DOHH2 (cell line): ENCODE data around the gene HEPACAM2.

Source experiments
- H3F3A ChIP-seq: fragments of 200-600 bp; sonication (generic), shearing (Covaris generic); 2 replicates; pipeline ENCODE4 v1.6.0; 2016; ENCODE audit warnings: antibody characterized with exemption, mild to moderate bottlenecking; ENCODE audit not compliant: control insufficient read depth, insufficient read depth
- H3K27ac ChIP-seq: fragments of 200-600 bp; sonication (generic); 2 replicates; pipeline ENCODE4 v1.5.1; 2014; ENCODE audit warnings: low read depth, mild to moderate bottlenecking, low read length, moderate library complexity
- H3K27me3 ChIP-seq: fragments of 200-600 bp; sonication (generic); 2 replicates; pipeline ENCODE4 v1.6.1; 2014; ENCODE audit warnings: mild to moderate bottlenecking, low read length, mixed read lengths; ENCODE audit not compliant: control insufficient read depth
- H3K36me3 ChIP-seq: fragments of 200-600 bp; sonication (generic); 2 replicates; pipeline ENCODE4 v1.6.1; 2014; ENCODE audit warnings: mild to moderate bottlenecking, low read length, moderate library complexity, mixed read lengths; ENCODE audit not compliant: control insufficient read depth
- H3K4me1 ChIP-seq: fragments of 200-600 bp; sonication (generic); 2 replicates; pipeline ENCODE4 v1.6.1; 2014; ENCODE audit warnings: mild to moderate bottlenecking, low read length, mixed read lengths; ENCODE audit not compliant: control insufficient read depth
- H3K4me2 ChIP-seq: fragments of 200-600 bp; sonication (generic); 2 replicates; pipeline ENCODE4 v1.6.0; 2014; ENCODE audit warnings: mild to moderate bottlenecking, low read length, moderate library complexity
- H3K4me3 ChIP-seq: fragments of 200-600 bp; sonication (generic); 2 replicates; pipeline ENCODE4 v1.5.1; 2014; ENCODE audit warnings: mild to moderate bottlenecking, low read length, mixed read lengths
- H3K79me2 ChIP-seq: fragments of 200-600 bp; sonication (generic); 2 replicates; pipeline ENCODE4 v1.6.1; 2014; ENCODE audit warnings: mild to moderate bottlenecking, low read length, mixed read lengths; ENCODE audit not compliant: control insufficient read depth
- H3K9me2 ChIP-seq: fragments of 200-600 bp; sonication (generic); replicated peaks from 2 replicates; pipeline ENCODE4 v1.6.1; 2014; ENCODE audit warnings: mild to moderate bottlenecking, low read length, mixed read lengths; ENCODE audit not compliant: control insufficient read depth
- H3K9me3 ChIP-seq: fragments of 200-600 bp; sonication (generic); 2 replicates; pipeline ENCODE4 v1.6.1; 2014; ENCODE audit warnings: antibody characterized with exemption, low read length, mixed read lengths; ENCODE audit not compliant: control insufficient read depth, insufficient read depth
- H4K20me1 ChIP-seq: fragments of 200-600 bp; sonication (generic); 2 replicates; pipeline ENCODE4 v1.6.0; 2014; ENCODE audit warnings: low read depth, mild to moderate bottlenecking, antibody characterized with exemption, low read length, moderate library complexity; ENCODE audit not compliant: control insufficient read depth, insufficient read depth
- EZH2phosphoT487 ChIP-seq: fragments of 200-600 bp; sonication (generic); IDR thresholded peaks from 2 replicates; pipeline ENCODE4 v1.6.1; 2017; ENCODE audit warnings: borderline replicate concordance, mild to moderate bottlenecking, antibody characterized with exemption, low read length, moderate library complexity, mixed read lengths
- TF ChIP-seq, protein P1 (sequence below): fragments of 200-600 bp; sonication (generic); IDR thresholded peaks from one replicate; pipeline ENCODE4 v1.5.1; 2014; ENCODE audit warnings: antibody characterized with exemption, mild to moderate bottlenecking, low read depth, low read length; ENCODE audit not compliant: poor library complexity, severe bottlenecking

The HEPACAM2 gene

DNA sequence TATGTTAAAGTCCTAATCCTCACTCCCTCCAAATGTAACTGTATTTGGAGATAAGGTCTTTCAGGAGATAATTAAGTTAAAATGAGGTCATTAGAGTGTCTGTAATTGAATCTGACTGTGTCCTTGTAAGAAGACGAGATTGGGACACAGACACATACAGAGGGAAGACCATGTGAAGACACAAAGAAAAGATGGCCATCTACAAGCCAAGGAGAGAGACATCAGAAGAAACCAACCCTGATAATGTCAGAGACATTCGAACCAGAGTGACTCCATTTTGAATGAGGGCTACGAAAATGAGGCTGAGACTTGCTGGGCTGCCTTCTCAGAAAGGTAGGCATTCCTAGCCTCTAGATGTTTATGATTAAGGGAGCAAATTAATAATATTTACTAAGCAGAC is 77.5 kb downstream of the HEPACAM2 start:
- no peaks in the 10 kb centered on the region for H3K9me3 ChIP-seq
- no peaks in the 10 kb centered on the region for H4K20me1 ChIP-seq
- no peaks in the 10 kb centered on the region for H3K27me3 ChIP-seq
- TF ChIP-seq, protein P1, sequence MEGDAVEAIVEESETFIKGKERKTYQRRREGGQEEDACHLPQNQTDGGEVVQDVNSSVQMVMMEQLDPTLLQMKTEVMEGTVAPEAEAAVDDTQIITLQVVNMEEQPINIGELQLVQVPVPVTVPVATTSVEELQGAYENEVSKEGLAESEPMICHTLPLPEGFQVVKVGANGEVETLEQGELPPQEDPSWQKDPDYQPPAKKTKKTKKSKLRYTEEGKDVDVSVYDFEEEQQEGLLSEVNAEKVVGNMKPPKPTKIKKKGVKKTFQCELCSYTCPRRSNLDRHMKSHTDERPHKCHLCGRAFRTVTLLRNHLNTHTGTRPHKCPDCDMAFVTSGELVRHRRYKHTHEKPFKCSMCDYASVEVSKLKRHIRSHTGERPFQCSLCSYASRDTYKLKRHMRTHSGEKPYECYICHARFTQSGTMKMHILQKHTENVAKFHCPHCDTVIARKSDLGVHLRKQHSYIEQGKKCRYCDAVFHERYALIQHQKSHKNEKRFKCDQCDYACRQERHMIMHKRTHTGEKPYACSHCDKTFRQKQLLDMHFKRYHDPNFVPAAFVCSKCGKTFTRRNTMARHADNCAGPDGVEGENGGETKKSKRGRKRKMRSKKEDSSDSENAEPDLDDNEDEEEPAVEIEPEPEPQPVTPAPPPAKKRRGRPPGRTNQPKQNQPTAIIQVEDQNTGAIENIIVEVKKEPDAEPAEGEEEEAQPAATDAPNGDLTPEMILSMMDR, result no peak
- TF ChIP-seq EZH2phosphoT487, result no peak
- H3K4me3 ChIP-seq, result no peak overlapping the region
- H3K9me2 ChIP-seq, result no peaks in the 10 kb centered on the region
- H3K36me3 ChIP-seq, result no peaks in the 10 kb centered on the region
- no peaks in the 10 kb centered on the region for H3F3A ChIP-seq
- H3K4me2 ChIP-seq, result no peak overlapping the region
- no peak overlapping the region for H3K27ac ChIP-seq
- H3K79me2 ChIP-seq, result no peaks in the 10 kb centered on the region
- H3K4me1 ChIP-seq, result no peaks in the 10 kb centered on the region

DNA sequence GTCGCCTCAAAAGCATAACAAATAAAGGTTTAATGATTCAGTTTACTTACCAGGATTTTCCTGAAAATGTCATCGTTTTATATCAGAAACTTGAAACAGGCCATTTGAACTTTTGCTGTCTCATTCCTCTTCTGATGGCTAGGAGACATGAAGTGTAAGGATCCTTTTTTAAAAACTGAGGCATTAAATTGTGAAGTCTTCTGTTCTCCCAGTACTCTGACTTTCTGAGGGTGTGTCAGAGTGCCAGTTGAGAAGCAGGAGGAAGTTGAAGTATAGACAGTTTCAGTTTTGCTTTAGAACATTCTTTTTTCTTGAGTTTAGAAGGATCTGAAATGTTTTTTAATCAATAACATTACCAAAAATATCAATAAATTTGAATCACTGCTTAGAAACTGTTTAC is 78.1 kb downstream of the HEPACAM2 start, which contains the start of gene SAMD9L:
Gene SAMD9L, minus strand, starts transcription at position 242 of the 400 bp plus-strand sequence. CDS start 12,414 bp downstream, outside the sequence.
- Histone ChIP-seq H3K9me3 (no peaks in the 10 kb centered on the region), H3F3A (no peaks in the 10 kb centered on the region), H3K4me3 (no peak within 1 kb of the TSS), H3K4me1 (no peaks in the 10 kb centered on the region), H3K79me2 (no peaks in the 10 kb centered on the region), H3K27ac (no peak within 1 kb of the TSS), H4K20me1 (no peaks in the 10 kb centered on the region), H3K27me3 (no peaks in the 10 kb centered on the region), H3K36me3 (no peaks in the 10 kb centered on the region), H3K4me2 (no peak within 1 kb of the TSS), H3K9me2 (no peaks in the 10 kb centered on the region)
- TF ChIP-seq EZH2phosphoT487, result no peak
- TF ChIP-seq, protein P1, result no peak

DNA sequence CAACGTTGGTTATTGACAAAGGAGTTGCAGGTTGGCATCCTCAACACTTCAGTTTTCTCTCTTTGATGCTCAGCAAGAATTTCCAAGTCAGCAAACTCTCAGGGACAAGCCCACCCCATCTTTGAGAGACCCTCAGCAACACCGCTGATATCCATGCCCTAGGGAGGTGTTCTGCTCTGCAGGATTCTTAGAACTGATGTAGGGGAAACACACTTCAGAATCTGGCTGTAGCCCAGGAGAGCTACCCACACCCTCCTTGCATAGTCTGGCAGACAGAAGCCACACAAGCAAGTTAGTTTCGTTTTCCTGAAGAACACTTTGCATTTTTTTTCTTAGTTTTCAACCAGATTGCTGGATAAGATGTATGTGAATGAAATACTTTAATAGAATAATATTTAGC is 78.9 kb downstream of the HEPACAM2 start:
- Histone ChIP-seq H3K27me3 (no peaks in the 10 kb centered on the region), H3F3A (no peaks in the 10 kb centered on the region), H3K9me2 (no peaks in the 10 kb centered on the region), H3K27ac (no peak overlapping the region), H3K9me3 (no peaks in the 10 kb centered on the region), H3K4me3 (no peak overlapping the region), H3K36me3 (no peaks in the 10 kb centered on the region), H3K4me2 (no peak overlapping the region), H4K20me1 (no peaks in the 10 kb centered on the region), H3K4me1 (no peaks in the 10 kb centered on the region), H3K79me2 (no peaks in the 10 kb centered on the region)
- no peak for TF ChIP-seq EZH2phosphoT487
- TF ChIP-seq, protein P1, result no peak
